Esophagus squamous epithelium (tissue), 5 donors: Measurements from ENCODE around the gene DNAL4. TPM values are rescaled to one million over a fixed set of nuclear protein-coding genes. Genes with fewer than 3 reads are reported as not detected.

Source experiments
- DNase-seq: peaks from one replicate; lab custom pipeline; 2025; lab: John Stamatoyannopoulos, UW
- H3K27ac ChIP-seq, 4 donors: fragments of 200-600 bp; sonication (generic); one replicate each; pipeline ENCODE4 v1.5.1; 2016 to 2019; ENCODE audit warnings: mild to moderate bottlenecking in 1 of 4
- H3K27me3 ChIP-seq, 4 donors: fragments of 200-600 bp; sonication (generic); 1 replicate in 3 of 4; 2 replicates in 1 of 4; pipeline versions ENCODE4 v1.5.1 to v1.6.0; 2017 to 2021; ENCODE audit warnings: antibody characterized with exemption in 1 of 4
- H3K36me3 ChIP-seq, 3 donors: fragments of 200-600 bp; sonication (generic); one replicate each; pipeline ENCODE4 v1.5.1; 2016 to 2019
- H3K4me1 ChIP-seq, 3 donors: fragments of 200-600 bp; sonication (generic); one replicate each; pipeline ENCODE4 v1.5.1; 2017 to 2019
- H3K4me3 ChIP-seq, 4 donors: fragments of 200-600 bp; sonication (generic); 1 replicate in 3 of 4; 2 replicates in 1 of 4; pipeline ENCODE4 v1.5.1; 2016 to 2019; ENCODE audit warnings: mild to moderate bottlenecking in 2 of 4, moderate library complexity in 1 of 4
- H3K9me3 ChIP-seq, 3 donors: fragments of 200-600 bp; sonication (generic); one replicate each; pipeline ENCODE4 v1.5.1; 2016 to 2019
- CTCF ChIP-seq, 6 experiments: fragments of 450-650 bp in 4 of 6; fragments of 200-600 bp in 2 of 6; sonication (generic) in 2 of 6; IDR thresholded peaks; one replicate each; pipeline ENCODE4 v1.5.1; 2016 to 2019; ENCODE audit warnings: antibody characterized with exemption in 6 of 6, mild to moderate bottlenecking in 4 of 6, moderate library complexity in 4 of 6
- POLR2A ChIP-seq, 4 donors: fragments of 450-650 bp; IDR thresholded peaks; one replicate each; pipeline ENCODE4 v1.6.1; 2017; ENCODE audit warnings: antibody characterized with exemption in 4 of 4, mild to moderate bottlenecking in 4 of 4, moderate library complexity in 3 of 4
- WGBS, 2 donors: methylation state at CpG; one replicate each; pipeline ENCODE4 v1.1.5; 2018; 5-methylcytosine and 5-hydroxymethylcytosine counted together
- intact Hi-C: fragments of 100-400 bp; cut with DNase I; formaldehyde crosslinking; loops from one replicate; pipeline ENCODE4 v1.15.0; 2022
- total RNA-seq, 4 donors: library from RNA; depleted of rRNA; stranded (reverse); fragments of >200 nt; gene quantifications; one replicate each; pipeline ENCODE4 v1.1.0, GENCODE V29; 2016
- donor health status: DM: yes; HTN: yes; CAD: no.

The DNAL4 gene
- total RNA-seq, 4 donors from 2014 or later, result 7.3 to 15.5 (median 13.7) TPM

GRCh38 chr22:38776086-38776485 is 17.9 kb downstream of the DNAL4 start:
- Histone ChIP-seq H3K27me3 (no peaks in the 10 kb centered on the region), H3K27ac (no peak overlapping the region), H3K36me3 (peaks cover 0 to 31% (median 4%) of the 10 kb centered on the region in 3 donors), H3K9me3 (no peaks in the 10 kb centered on the region), H3K4me1 (peaks cover 0 to 24% (median 7%) of the 10 kb centered on the region in 3 donors), H3K4me3 (no peak overlapping the region)
- intact Hi-C loops, result no loop called here
- TF ChIP-seq POLR2A (IDR thresholded peaks at IDR 0.05), result no peak
- WGBS, 2 donors, result 68 to 83% methylated on average over 2 to 4 of the region's 6 CpGs
- DNase-seq, result no peak

DNA sequence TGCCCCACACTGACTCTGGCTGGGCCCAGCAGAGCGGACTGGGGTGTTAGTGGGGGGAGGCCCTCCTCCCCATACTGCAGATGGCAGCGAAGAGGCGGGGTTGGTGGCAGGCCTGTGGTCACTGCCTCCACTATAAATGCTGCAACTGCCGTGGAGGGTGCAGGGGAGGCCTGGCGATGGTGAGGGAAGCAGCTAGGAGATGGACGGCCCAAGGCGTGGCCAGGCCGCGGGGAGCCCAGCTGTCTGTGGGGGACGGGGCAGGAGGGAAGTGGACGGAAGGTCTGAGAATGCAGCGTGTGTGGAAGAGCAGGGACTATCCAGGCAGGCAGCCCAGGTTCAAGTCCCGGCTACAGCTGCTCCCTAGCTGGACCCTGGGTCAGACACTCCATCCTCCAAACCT is 18.3 kb downstream of the DNAL4 start:
- Histone ChIP-seq H3K9me3 (no peaks in the 10 kb centered on the region), H3K4me1 (peaks cover 0 to 24% (median 7%) of the 10 kb centered on the region in 3 donors), H3K36me3 (peaks cover 0 to 26% (median 2%) of the 10 kb centered on the region in 3 donors), H3K27ac (no peak overlapping the region), H3K4me3 (no peak overlapping the region), H3K27me3 (no peaks in the 10 kb centered on the region)
- no peak for TF ChIP-seq CTCF (IDR thresholded peaks at IDR 0.05)
- TF ChIP-seq POLR2A (IDR thresholded peaks at IDR 0.05), result no peak
- no peak for DNase-seq
- intact Hi-C loops, result no loop called here
- WGBS, 2 donors, result 60 to 73% methylated on average over 2 to 4 of the region's 13 CpGs

GRCh38 chr22:38774496-38775166 is 19.3 kb downstream of the DNAL4 start:
- TF ChIP-seq POLR2A (IDR thresholded peaks at IDR 0.05) (no peak), CTCF (IDR thresholded peaks at IDR 0.05) (no peak)
- H3K9me3 ChIP-seq, result no peaks in the 10 kb centered on the region
- intact Hi-C loops, result no loop called here
- WGBS, 2 donors, result 35 to 48% methylated on average over 7 to 10 of the region's 11 CpGs
- H3K27ac ChIP-seq, result no peak overlapping the region
- H3K27me3 ChIP-seq, result no peaks in the 10 kb centered on the region
- DNase-seq, result no peak
- H3K4me3 ChIP-seq, result no peak overlapping the region
- H3K36me3 ChIP-seq, result peaks cover 0 to 16% (median 0%) of the 10 kb centered on the region in 3 donors
- peaks cover 0 to 24% (median 7%) of the 10 kb centered on the region in 3 donors for H3K4me1 ChIP-seq

GRCh38 chr22:38773363-38773946 is 20.5 kb downstream of the DNAL4 start:
- Histone ChIP-seq H3K36me3 (peaks cover 0 to 5% (median 0%) of the 10 kb centered on the region in 3 donors), H3K27me3 (no peaks in the 10 kb centered on the region), H3K27ac (no peak overlapping the region), H3K4me3 (no peak overlapping the region), H3K9me3 (no peaks in the 10 kb centered on the region), H3K4me1 (peaks cover 0 to 24% (median 7%) of the 10 kb centered on the region in 3 donors)
- no peak for DNase-seq
- no peak for TF ChIP-seq POLR2A (IDR thresholded peaks at IDR 0.05)
- no peak for TF ChIP-seq CTCF (IDR thresholded peaks at IDR 0.05)
- intact Hi-C loops, result no loop called here
- 87 to 93% methylated on average over 4 of the region's 4 CpGs for whole genome bisulfite sequencing, 2 donors

GRCh38 chr22:38772623-38772873 is 21.4 kb downstream of the DNAL4 start:
- no peaks in the 10 kb centered on the region for H3K9me3 ChIP-seq
- peaks cover 0 to 4% (median 0%) of the 10 kb centered on the region in 3 donors for H3K36me3 ChIP-seq
- H3K27me3 ChIP-seq, result no peaks in the 10 kb centered on the region
- no peak overlapping the region for H3K4me3 ChIP-seq
- intact Hi-C loops, result no loop called here
- WGBS, 2 donors, result 76 to 92% methylated on average over 6 to 7 of the region's 8 CpGs
- TF ChIP-seq POLR2A (IDR thresholded peaks at IDR 0.05) (no peak), CTCF (IDR thresholded peaks at IDR 0.05) (no peak)
- H3K27ac ChIP-seq, result no peak overlapping the region
- DNase-seq, result no peak
- peaks cover 0 to 24% (median 7%) of the 10 kb centered on the region in 3 donors for H3K4me1 ChIP-seq
